ENCODE results near the gene ZNF804A.

DNA sequence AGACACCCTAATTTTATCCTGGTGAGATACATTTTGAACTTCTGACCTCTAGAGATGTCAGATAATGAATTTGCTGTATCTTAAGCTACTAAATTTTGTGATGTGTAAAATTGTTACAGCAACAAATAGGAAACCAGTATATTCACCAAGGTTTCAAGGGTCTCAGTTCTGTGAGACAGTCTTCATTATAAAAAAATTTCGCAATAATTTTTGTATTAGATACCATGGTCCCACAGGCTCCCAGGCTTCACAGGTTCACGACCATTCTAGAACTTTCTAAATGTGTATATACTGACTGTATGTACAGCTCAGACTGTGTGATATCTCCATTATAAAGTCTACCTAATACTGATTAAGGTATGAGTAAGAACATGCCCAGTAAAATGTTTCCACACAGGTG, 181.4 kb downstream of the ZNF804A start:
- TF ChIP-seq, protein P1, sequence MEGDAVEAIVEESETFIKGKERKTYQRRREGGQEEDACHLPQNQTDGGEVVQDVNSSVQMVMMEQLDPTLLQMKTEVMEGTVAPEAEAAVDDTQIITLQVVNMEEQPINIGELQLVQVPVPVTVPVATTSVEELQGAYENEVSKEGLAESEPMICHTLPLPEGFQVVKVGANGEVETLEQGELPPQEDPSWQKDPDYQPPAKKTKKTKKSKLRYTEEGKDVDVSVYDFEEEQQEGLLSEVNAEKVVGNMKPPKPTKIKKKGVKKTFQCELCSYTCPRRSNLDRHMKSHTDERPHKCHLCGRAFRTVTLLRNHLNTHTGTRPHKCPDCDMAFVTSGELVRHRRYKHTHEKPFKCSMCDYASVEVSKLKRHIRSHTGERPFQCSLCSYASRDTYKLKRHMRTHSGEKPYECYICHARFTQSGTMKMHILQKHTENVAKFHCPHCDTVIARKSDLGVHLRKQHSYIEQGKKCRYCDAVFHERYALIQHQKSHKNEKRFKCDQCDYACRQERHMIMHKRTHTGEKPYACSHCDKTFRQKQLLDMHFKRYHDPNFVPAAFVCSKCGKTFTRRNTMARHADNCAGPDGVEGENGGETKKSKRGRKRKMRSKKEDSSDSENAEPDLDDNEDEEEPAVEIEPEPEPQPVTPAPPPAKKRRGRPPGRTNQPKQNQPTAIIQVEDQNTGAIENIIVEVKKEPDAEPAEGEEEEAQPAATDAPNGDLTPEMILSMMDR (IDR thresholded peaks at IDR 0.05) = no peak
- TF ChIP-seq POLR2A (IDR thresholded peaks at IDR 0.05) = no peak

Measured in lower leg skin (tissue), 3 donors.